GM19455 (cell line): ENCODE results near the gene ZNF641.
"Not testable (repeated sequence)": the region's sequence is repeated elsewhere in the genome, so short reads cannot be mapped to it uniquely, and the experiment has no call there.

Experiments
- ATAC-seq: cut with Tn5 transposase; IDR thresholded peaks from one replicate; pipeline ENCODE4 v1.9.1; 2021; ENCODE audit not compliant: unreplicated experiment

ZNF641 gene

DNA sequence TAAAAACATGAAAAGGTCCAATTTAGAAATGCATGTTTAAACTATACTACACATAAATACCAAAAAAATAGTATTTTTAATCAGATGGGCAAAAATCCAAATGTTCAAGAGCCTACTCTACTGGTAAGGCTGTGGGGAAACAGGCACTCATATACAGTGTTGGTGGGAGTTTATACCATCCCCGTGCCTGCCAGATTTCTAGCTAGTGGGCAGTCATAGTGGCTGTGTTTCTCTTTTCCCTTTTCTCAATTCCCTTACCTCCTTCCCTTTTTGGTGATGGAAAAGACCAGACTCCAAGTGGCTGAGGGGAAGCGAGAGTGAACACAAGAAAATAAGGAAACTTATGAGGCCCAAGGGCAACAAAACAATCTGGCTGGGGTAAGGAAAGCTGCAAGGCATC lies 14.7 kb downstream of the ZNF641 start:
- no peak for ATAC-seq

- no peak for ATAC-seq
Measured at GRCh38 chr12:48334808-48335207, 15.9 kb downstream of the ZNF641 start.

DNA sequence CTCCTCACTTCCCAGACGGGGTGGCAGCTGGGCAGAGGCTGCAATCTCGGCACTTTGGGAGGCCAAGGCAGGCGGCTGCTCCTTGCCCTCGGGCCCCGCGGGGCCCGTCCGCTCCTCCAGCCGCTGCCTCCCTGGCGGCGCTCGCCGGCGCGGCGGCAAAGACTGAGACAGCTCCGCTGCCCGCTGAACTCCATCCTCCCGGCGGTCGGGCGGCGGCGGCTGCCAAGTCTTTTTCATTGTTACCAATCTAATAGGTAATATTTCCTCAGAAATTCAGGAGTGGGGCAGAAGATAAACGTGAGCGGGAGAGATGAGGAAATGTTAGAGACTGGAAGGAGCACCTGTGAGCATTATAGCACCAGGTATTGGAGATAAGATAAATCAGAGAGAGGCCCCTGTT lies 17.0 kb downstream of the ZNF641 start:
- ATAC-seq: not testable (repeated sequence)

- ATAC-seq: no peak
Measured at GRCh38 chr12:48331399-48331798, 19.3 kb downstream of the ZNF641 start.

DNA sequence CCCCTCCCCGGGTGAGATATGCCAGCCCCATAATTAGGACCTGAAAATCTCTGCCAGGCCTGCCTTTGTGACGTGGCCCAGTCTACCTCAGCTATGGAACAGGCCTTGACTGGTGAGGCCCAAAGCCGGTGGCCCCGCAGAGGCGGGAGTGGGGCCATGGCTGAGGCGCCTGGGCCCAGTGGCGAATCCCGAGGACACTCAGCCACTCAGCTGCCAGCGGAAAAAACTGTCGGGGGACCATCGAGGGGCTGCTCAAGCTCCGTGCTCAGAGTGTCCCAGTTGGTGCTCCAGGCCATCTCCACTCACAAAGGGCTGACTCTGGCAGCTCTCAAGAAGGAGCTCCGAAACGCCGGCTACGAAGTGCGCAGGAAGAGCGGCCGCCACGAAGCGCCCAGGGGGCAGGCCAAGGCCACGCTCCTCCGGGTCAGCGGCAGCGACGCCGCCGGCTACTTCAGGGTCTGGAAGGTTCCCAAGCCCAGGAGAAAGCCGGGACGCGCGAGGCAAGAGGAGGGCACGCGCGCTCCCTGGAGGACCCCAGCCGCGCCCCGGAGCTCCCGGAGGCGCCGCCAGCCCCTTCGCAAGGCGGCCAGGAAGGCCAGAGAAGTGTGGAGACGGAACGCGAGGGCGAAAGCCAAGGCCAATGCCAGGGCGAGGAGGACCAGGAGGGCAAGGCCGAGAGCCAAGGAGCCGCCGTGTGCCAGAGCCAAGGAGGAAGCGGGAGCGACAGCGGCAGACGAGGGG lies 21.4 kb downstream of the ZNF641 start:
- no peak for ATAC-seq

DNA sequence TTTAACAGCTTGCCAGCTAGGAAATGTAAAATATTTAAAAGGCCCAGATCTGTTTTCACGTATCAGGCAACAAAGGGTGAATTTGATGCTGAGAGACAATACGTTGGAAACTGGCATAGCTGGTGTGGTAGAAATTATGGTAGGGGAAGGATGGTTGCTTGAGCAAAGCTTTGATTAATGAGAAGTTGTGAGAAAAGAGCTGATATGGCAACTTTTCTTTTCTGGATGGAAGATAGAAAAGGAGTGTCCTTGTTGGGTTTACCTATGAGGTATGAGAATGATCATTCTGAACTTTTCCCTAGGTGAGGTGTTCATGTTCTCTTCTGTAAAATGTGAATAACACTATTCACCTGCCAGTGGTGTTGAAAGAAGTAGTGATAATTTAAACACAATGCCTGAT lies 34.2 kb downstream of the ZNF641 start:
- no peak for ATAC-seq

DNA sequence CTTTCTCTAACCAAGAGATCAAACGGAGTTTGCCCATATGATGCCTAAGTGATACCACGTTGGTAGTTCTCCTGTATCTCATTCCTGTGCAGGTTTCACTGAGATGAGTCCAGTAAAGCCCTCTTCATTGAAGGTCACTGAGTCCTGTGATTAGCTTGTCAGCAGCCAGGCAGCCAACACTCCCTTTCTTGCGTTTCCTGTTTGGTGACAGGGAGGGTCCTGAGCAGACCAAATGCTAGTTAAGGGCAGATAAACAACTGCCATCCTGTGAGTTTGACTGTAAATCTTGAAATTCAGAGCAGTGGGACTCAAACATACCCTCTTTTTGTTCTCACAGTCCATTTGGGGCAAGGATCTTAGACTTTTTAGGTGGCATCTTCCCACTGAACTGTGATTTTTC lies 39.4 kb downstream of the ZNF641 start:
- no peak for ATAC-seq

- no peak for ATAC-seq
Measured at GRCh38 chr12:48307269-48307668, 43.5 kb downstream of the ZNF641 start.

DNA sequence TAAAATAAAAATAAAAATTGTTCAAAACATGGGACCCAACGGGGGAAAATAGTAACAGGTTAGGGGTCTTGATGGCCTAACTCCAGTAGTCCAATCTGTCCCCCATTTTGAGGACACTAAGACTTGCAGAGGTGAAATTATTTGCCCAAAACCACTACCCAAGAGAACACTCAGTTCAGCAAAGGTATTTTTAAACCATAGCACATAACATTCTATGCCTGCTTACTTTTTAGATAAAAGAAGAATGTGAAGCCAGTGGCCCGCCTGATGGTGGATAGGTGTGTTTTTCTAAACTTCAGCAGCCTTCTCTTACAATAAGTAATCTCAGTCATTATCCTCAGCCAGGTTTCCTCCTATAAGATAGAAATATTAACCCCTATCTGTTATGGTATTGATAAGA lies 45.5 kb downstream of the ZNF641 start:
- ATAC-seq: no peak

GRCh38 chr12:48302161-48302911 lies 48.4 kb downstream of the ZNF641 start:
- no peak for ATAC-seq

- ATAC-seq: no peak
Measured at GRCh38 chr12:48300774-48301173, 49.9 kb downstream of the ZNF641 start.

DNA sequence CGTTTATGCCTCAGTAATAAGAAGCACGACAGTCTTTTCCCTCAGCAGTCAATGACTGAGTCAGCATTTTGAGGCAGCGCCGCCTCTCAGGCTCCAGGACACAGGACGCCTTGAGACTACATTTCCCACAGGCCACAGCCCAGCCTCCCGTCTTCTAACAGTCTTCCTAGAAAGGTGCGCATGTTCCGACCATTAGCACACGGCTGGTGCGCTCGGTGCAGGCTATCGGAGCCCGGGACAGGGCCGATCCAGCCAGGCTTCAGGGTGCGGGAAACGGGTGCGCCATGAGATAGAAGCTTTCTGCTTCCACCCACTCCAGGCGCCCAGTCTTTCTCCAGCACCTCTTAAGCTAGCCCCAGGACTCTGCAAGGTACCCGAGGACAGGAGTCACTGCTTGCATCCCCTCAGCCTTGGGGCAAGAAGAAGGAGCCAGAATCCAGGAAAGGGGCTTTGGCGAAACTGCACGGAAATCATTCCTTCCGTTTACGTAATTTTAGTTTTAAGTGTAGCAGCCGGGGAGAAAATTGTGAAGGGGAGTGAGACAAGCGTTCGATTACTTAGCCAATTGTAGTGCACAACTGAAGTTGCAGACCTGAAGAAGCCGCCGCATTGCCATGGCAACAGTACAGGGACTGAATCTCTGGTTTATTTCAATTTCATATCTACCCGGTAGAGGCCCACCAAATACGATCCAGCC lies 54.0 kb downstream of the ZNF641 start:
- no peak for ATAC-seq

DNA sequence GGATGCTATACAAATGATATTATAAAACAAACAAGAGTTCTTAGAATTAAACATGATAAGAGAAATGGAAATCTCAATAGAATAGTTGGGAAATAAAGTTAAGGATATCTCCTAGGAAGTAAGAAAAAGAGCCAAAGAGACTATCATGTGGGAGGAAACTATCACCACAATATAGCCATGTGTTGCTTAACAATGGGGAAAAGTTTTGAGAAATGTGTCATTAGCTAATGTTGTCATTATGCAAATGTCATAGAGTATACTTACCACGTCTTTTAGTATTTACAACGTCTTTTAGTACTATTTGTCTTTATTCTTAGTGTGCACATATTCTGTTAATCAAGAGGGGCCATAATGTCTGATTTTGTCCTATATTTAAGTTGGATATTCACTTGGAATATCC lies 58.7 kb downstream of the ZNF641 start:
- no peak for ATAC-seq

GRCh38 chr12:48291511-48291910 lies 59.2 kb downstream of the ZNF641 start:
- ATAC-seq: no peak

- no peak for ATAC-seq
Measured at GRCh38 chr12:48288387-48289268, 62.1 kb downstream of the ZNF641 start.
